HG02870 (cell line): ENCODE data around the gene NCKAP5L.
"Not testable (repeated sequence)": the region's sequence is repeated elsewhere in the genome, so short reads cannot be mapped to it uniquely, and the experiment has no call there.

Experiments
- ATAC-seq: cut with Tn5 transposase; IDR thresholded peaks from one replicate; pipeline ENCODE4 v1.9.1; 2021; ENCODE audit warnings: mild to moderate bottlenecking, moderate library complexity; ENCODE audit not compliant: unreplicated experiment

The NCKAP5L gene

DNA sequence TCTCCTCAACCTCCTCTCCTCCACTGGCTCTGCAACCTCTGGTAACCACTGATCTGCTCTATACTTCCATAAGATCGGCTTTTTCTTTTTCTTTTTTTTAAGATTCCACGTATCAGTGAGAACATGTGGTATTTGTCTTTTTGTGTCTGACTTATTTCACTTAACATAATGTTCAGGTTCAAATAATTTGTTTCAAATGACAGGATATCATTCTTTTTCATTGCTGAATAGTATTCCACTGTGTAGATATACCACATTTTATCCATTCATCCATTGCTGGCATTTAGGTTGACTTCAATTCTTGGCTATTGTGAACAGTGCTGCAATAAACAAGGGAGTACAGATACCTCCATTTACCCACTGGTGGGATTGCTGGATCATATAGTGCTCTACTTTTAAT lies 40.5 kb downstream of the NCKAP5L start:
- ATAC-seq, result no peak

DNA sequence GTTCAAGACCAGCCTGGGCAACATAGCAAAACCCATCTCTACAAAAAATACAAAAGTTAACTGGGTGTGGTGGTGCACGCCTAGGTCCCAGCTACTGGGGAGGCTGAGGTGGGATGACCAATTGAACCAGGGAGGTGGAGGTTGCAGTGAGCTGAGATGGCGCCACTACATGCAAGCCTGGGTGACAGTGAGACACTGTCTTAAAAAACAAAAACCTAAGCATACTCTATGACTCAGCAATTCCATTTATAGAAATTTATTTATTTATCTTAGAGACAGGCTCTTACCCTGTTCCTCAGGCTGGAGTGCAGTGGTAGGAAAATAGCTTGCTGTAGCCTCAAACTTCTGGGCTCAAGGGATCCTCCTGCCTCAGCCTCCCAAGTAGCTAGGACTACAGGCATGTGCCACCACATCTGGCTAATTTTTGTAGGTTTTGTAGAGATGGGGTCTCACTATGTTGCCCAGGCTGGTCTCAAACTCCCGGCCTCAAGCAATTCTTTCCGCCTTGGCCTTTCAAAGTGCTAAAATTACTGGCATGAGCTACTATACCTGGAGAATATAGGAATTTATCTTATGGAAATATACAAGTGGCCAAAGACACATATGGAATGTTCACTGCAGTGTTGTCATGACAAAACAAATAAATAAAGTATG lies 43.3 kb downstream of the NCKAP5L start:
- no peak for ATAC-seq

DNA sequence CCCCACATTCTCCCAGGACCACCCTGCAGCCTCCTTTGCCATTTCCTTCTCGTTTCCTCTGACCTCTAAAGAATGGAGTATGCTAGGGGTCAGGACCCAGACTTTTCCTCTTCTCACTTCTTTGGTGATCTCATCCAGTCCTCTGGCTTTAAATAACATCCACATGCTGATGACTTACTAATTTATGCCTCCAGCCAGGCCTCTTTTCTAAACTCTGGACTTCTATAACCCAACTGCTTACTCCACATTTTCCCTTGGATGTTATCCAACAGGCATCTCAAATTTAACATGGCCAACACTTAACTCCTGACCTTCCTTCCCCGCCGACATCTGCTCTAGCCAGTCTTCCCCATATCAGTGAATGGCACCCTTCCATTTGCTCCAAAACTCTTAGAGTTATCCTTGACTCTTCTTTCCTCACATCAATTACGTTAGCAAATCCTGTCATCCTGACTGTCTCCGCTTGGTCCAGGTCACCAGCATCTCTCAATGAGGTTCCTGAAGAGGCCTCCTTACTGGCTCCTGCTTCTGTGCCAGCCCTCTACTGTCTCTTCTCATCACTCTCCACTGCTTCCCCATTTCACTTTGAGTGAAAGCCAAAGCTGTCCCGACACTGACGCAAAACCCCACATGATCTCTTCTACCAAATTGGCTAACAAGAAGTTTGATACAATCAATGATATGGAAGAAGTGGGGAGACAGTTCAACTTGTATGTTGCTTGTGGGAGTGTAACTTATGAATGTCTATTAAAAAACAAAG lies 44.1 kb downstream of the NCKAP5L start:
- no peak for ATAC-seq

DNA sequence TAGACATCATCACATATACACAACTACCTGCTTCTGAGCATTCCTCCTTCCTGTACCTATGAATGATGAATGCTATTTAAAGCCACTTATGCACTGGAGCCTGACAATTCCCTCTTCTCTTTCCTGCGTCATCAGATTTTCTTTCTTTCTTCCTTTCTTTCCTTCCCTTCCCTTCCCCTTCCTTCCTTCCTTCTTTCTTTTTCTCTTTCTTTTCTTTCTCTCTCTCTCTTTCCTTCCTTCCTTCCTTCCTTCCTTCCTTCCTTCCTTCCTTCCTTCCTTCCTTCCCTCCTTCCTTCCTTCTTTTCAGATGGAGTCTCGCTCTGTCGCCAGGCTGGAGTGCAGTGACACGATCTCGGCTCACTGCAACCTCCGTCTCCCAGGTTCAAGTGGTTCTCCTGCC lies 47.3 kb downstream of the NCKAP5L start:
- ATAC-seq, result not testable (repeated sequence)

DNA sequence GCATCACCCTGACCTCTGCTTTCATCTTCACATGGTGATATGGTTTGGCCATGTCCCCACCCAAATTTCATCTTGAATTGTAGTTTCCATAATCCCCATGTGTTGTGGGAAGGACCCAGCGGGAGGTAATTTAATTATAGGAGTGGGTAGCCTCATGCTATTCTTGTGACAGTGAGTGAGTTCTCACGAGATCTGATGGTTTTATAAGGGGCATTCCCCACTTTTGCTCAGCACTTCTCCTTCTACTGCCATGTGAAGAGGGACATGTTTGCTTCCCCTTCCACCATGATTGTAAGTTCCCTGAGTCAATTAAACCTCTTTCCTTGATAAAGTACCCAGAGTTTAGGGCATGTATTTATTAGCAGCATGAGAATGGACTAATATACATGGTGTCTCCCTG lies 48.6 kb downstream of the NCKAP5L start:
- ATAC-seq, result no peak

DNA sequence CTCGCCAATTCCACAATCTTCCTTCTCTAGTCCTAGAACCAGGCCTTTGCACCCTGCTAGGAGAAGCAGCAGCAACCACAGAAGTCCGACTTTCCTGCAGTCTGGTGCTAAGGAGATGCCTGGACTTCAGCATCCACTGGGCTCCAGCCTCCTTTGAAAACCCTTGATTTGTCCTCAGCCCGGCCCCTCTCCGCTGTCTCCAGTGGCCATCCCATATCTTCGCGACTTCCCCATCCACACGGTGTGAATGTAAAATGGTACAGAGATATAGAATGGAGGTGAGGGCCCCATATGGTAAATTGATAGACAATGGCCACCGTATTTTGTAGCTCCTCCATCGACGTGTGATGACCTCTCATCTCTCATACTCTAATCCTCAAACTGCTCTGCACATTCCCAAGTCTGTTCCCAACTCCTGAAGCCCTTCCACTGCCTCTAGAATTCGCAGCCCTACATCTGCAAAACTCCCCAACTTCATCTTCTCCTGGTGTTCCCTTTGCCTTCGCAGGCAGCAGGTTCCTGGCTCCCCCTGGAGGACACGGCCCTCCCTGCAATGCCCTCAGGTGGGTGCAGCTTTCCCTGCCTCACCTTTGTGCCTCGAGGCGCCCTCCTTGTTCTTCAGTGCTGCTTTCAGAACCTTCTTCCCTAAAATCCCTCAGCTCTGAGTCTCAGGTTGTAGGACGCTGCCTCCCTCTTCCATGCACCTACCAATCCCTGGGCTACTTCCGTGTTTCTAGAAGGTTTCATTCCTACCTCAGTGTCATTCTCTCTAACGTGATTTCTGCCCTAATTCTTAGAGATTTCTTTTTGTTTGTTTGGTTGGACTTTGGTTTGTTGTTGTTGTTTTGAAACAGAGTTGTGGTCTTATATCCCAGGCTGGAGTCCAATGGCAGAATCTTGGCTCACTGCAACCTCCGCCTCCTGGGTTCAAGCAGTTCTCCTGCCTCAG lies 50.1 kb downstream of the NCKAP5L start:
- ATAC-seq, result no peak

DNA sequence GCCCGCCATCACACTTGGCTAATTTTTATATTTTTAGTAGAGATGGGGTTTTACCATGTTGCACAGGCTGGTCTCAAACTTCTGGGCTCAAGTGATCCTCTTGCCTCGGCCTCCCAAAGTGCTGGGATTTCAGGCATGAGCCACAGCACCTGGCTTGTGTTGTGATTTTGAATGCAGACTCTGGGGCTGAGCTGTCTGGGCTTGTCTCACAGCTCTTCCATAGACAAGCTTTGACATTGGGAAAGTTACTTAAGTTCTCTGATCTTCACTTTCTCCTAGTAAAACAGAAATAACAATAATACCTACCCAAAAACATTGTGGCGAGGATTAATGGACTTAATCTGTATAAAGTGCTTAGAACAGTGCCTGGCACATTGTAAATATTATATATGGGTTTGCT lies 50.9 kb downstream of the NCKAP5L start:
- ATAC-seq, result no peak

DNA sequence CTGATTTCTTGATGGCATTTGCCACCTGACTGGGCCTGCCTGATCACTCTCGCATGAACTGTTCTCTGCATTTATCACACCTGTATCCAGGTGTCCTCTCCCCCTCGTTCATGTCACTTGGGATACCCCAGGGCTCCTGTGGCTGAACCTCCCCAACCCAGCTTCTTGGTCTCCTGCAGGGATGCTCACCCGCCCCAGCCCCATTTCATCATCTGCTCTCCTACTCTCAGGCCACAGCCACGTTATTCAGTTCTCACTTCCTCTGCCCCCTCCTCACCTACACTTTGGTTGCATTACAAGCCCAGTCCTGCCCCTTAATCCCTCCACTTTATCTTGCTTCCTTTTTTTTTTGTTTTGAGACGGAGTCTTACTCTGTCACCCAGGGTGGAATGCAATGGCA lies 51.4 kb downstream of the NCKAP5L start:
- ATAC-seq, result no peak

DNA sequence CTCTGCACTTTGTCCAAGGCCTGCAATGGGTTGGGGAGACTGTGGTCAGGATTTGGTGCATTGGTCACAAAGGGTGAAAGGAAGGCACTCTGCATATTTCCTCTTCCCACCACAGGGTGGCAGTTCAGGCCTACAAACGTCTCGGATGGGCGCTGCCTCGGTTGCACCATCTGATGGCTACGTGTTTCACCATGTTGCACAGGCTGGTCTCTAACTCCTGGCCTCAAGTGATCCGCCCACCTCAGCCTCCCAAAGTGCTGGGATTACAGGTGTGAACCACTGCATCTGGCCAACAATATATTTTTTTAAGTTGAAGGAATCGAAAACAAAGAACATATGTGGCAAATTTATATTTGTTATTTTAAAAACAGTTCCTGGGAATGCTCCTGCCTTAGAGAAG lies 51.8 kb downstream of the NCKAP5L start:
- ATAC-seq, result no peak

DNA sequence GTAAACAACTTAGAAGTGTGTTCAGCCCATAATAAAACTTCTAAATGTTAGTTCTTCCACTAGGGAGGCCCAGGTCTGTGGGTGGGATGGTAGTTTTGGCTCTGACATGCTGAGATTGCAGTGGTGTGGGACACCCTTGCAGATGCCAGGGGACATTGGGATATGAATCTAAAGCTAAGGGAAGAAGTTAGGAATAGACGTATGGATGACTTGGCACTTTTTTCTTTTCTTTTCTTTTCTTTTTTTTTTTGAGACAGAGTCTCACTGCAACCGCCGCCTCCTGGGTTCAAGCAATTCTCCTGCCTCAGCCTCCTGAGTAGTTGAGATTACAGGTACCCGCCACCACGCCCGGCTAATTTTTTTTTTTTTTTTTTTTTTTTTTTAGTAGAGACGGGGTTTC lies 55.1 kb downstream of the NCKAP5L start:
- not testable (repeated sequence) for ATAC-seq

DNA sequence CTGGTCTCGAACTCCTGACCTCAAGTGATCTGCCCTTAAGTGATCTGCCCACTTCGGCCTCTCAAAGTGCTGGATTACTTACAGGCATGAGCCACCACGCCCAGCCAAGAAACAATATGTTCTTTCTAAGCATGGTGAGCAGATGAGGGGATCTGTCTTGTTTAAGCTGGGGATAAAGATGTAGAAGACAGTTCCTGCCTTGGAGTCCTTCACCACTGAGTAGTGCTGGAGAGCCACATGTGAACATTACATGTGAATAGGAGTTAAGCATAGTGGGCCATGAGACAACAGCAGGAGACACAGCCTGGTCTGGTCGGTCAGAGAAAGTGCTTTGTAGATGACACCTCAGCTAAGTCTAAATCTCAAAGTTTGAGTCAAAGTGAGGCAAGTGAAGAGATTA lies 60.9 kb downstream of the NCKAP5L start:
- no peak for ATAC-seq

DNA sequence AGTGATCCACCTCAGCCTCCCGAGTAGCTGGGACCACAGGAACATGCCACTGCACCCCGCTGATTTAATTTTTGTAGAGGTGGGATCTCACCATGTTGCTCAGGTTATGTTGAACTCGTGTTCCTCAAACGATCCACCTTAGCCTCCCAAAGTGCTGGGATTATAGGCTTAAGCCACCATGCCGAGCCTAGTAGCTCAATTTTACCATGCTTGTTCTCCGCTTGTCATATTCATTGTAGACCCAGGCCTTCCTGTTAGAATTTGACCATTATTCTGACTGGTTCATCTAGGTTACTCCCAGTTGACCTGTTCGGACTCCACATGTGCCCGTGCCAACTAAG lies 62.1 kb downstream of the NCKAP5L start:
- no peak for ATAC-seq

DNA sequence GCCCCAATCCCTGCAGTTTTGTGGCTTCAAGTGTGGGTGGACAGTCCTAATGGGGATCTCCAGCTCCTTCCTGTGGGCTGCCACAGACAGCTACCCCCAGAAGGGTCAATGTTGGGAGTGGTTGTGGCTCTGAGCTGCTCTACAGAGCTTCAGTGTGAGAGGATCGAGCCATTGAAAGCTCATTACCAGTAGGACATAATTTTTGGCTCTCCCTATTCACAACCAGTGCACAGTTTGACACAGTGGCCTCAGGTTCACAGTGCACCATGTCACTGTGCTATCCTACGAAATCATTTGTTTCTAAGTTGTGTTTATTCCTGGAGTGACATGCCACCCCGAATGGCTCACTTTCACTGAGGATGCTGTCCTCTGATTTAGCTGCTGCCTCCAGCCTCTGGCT lies 64.1 kb downstream of the NCKAP5L start:
- no peak for ATAC-seq

DNA sequence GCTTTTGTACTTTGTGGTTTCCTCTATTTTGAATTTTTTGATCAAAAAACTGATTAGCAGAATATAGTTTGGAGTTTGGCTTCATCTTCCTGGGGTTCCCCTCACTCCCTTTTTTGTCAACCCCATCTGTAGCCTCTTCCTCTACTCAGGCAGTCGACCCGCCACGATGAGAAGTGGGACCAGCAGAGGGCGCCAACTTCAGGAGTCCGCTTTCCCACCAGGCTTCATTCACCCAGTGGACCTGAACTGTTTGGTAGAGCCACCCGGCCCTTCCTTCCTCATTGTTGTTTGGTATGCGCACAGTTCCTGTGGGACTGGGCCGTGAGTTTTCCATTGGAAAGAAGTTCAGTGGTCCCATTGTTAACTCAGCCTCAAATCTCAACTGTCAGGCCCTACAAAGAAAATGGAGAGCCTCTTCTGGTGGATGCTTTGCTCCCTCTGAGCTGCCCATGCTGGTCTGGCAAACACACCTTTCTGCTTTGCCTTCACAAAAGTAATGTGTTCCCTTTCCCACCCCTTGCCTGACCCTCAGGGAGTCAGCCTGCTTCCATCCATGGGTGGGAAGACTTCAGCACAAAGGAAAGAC lies 65.1 kb downstream of the NCKAP5L start:
- ATAC-seq, result no peak

DNA sequence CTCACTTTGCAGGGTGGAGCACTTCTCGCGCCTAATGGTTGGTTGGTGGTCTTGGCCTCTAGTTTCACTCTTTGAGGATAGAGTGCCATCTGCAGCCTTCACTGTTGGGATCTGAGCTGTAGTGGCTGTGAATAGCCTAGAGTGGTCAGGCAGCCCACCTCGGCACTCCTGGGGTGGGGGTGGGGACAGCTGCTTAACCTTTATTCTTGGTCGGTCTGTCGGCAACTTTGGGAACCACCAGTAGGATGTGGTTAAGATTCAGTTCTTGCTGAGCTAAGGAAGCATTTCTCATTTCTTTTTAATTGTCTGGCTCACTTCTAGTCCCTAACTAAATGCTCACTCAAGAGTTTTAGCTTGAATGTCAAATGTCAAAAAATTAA lies 65.8 kb downstream of the NCKAP5L start:
- no peak for ATAC-seq

DNA sequence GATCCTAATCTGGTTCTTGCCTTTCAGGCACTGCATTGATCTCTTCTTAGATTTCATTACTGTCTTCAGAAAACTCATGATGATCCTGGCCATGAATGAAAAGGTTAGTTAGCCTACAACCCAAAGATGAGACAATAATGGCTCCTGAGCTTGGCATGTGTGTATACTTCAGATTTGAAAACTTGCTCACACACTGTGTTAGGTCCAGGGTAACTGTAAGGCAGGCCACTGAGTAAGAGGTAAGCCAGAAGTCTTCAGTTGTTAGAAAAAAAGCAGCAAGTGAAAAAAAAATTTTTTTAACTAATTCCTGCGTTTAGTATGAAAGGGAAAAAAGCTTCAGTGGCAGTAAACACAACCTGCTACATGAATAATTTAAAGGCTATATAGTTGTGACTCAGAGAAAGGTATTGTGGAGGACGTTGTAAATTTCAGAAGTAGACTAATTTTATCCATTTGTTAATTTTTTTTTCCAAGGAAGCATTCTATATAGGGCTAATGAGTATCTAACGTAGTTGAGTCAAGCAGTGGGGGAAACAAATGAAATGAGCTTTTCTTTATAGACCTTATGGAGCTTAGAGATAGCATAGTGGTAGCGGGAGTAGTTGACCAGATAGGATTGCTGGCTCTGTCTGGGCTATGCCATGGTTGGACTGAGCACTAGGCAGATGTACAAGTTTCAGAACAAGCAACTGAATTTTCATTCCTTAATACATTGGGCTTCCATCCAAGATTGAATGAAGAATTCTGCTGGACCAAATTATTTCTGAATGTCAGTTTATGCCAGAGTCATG lies 66.3 kb downstream of the NCKAP5L start:
- no peak for ATAC-seq

DNA sequence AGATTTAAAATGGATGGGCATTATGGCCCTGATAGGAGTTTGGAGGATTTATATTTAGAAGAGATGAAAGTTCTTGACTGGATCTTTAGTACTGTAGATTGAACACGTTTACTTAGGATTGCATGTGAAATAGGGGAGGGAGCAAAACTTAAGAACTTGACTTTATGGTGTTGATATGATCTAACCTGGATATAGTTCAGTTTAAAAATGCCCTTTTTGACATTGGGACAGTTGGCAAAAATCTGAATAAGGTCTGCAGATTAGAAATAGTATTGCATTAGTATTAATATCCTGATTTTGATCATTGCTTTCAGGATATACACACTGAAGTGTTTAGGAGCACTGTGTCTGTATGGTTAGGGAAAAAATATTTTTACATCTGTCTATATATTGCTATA lies 77.2 kb downstream of the NCKAP5L start:
- no peak for ATAC-seq

DNA sequence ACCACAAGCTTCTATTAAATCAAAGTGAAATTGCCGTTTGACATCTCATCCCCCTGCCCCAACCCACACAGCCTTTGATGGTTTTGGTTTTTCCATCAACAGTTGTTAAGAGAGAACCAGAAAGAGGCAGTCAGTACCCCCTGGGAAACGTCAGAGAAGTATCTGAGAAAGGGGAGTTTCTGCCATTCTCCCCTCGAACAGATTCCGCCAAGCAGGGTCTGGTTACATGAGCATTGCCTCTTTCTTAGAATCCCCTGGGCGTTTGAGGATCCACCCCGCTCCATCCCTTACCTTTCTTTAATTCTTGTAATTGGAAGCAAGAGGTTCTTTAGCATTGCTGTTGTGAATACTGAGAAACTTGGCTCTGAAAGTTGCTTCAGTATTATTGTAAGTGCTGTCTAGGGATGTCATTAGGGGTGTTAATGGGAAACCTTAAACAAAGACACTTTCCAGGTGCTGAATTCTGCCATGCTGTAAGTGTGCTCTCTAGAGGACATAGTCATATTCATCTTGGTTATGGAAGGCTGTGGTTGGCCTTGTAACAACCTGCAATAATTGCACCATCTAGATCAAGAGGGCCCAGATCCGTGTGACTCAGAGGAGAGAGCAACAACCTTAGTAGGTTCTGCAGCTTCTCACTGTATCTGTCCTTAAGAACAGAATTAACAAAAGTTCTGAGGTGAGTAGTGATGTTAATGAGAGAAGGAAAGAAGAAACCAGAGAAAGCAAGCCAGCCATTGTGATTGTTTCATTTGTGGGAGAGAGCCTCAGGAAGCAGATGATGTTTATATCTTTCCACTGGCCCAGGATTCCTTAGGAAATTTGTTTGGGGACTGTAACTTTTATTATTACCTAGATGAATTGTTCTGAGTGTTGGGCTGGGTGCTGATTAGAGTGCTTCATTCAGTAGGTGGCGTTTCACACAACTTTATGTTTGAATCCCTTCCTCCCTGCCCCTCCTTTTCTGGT lies 77.9 kb downstream of the NCKAP5L start:
- ATAC-seq, result peak; percentile 42

DNA sequence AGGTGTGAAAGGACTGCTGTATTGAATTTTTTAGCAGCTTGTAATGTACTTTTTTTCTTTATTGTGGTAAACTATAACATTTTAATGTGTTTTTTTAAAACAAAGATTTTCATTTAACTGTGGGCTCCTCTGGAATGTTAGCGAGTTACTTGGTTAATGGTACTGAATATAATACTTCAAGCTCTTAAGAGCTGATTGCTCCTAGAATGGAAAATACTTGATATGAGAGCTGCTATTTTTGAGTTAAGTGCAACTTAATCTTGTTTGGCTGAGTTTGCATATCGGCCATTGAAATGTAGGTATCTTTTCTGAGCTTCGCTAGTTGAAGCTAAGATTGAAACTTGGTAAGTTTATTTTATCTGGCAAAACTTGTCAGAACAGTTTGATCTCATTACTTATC lies 79.4 kb downstream of the NCKAP5L start:
- ATAC-seq, result no peak
